ENCODE data around the gene RBFOX1.

RBFOX1 gene

DNA sequence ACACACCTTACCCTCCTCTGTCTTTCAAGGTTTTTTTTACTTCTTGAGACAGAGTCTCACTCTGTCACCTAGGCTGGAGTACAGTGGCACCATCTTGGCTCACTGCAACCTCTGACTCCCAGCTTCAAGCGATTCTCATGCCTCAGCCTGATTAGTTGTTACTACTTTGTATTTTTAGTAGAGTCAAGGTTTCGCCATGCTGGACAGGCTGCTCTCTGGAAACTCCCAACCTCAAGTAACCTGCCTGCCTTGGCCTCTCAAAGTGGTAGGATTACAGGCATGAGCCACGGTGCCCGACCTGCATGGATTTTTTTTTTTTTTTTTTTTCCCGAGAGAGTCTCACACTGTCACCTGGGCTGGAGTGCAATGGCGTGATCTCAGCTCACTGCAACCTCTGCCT, 273.2 kb downstream of the RBFOX1 start:
- no peak for DNase-seq (ENCODE audit: low spot score)

DNA sequence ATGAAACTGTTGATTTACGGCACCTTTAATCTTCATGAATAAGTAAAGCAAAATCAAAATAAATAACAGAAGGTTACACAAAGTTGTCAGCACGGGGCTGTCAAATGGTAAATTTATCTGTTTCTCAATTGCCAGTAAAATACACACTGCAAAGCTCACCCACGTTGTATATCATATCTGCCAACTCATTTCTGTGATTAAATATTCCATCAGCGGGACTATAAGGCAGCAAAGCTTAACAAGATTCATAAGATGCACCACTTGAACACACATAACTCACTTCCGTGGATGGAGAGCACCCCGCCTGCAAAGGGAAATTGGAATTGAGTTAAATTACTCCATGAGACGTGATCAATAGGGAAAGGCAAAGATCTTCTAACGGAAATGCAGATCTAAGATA, 280.0 kb downstream of the RBFOX1 start:
- no peak for DNase-seq (ENCODE audit: low spot score)

DNA sequence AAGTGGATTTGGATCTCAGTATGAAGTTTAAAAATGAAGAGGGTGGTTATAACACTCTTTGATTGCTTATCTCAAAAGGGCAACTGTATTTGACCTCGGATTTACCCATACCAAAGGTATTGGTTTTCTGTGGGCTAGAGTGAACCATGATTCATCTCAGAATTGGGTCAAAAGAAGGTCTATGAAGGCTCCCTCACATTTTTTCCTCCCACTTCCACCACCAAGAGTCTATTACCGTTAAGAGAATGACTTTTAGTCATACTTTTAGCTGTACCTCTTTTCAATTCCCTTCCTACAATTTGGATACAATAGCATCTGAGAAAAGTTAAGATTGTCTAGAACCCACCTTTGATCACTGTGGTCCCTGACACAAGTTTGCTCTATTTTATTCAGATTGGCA, 280.9 kb downstream of the RBFOX1 start:
- no peak for DNase-seq (ENCODE audit: low spot score)

DNA sequence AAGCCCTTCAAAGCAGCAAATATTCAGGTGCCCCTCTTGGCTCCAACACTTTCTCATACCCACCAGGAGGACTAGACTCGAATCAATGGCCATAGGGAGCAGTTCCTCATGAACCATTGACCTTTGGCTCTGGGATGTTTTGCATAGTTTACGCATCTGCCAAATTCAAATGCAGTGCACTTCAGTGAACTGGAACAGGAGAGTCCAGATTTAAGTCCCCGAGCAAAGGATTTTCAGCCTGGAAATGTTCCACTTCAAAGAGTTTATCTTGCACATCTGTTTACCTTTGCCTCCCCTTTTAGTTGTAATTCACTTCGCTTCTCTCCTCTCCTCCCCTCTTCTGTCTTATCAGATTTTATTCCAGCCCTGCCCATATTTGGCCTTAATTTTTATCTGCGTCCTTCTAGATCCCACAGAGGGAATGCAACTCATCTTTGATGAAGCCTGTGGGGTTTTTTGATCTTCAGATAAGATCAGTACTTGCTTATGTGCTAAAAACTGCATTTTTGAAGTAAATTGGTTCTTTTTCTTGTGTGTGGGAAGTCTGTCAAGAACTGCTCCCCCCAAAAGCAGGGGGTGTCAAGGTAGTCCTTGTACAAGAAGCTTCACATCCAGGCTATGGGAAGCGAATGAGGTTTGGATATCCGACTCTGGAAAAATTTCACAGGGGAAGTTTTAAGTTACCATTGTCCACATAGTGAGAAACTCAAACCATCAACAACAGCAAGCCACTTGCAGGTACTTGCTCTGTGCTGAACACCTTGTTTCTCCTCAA, 281.6 kb downstream of the RBFOX1 start:
- no peak for DNase-seq (ENCODE audit: low spot score)

DNA sequence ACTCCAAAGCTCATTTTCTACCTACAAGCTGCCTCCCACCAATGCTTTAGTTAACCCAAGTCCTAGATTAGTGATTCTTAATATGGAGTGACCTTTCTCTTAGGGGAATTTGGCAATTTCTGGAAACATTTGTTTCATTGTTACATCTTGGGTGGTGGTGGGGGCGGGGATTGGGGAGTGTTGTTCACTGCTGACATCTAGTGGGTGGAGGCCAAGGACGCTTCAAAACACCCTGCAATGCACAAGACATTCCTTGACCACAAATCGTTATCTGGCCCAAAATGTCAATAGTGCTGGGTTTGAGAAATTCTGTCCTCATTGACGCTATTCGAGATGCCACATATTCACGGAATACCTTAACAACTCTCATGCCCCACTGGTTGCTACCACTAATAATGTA, 282.9 kb downstream of the RBFOX1 start:
- peak; percentile 9 for DNase-seq (ENCODE audit: low spot score)

DNA sequence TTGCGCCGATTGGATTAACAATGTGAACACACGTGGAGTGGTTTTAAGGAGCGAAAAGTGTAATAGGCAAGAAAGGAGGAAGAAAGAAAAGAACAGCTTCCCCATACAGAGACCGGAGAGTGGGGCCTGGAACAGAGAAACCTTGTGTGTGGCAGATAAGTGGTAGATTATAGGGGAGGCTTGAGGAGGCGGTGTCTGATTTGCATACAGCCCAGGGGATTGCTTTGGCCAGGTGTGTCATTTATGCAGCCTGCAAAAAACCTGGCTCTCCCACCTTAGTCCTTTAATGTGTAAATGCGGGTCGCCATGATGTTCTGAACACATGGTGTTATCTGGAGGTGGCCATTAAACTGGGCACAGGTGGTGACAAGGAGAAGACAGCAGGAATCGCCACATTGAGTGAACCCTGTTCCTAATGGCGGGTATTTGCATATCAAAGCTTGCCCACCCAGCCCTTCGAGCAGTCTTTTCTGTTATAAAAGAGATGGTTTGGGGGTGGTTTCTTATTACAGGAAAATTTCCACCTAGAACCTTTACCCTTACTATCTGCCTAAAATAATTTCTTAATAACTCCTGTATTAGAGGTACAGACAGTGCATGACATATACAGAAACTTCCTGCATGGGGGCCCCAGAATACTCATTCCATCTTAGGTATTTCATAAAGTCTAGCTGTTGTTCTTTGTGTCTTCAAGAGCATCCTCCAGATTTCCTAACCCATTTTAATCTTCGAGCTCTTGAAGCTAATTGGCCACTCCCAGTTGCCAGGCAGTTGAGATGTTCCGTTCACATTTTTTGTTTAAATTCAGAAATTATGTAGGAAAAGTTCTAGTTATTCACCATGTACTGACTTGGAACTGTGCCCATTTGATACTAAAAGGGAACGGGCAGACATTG, 292.5 kb downstream of the RBFOX1 start:
- DNase-seq (ENCODE audit: low spot score) = no peak

DNA sequence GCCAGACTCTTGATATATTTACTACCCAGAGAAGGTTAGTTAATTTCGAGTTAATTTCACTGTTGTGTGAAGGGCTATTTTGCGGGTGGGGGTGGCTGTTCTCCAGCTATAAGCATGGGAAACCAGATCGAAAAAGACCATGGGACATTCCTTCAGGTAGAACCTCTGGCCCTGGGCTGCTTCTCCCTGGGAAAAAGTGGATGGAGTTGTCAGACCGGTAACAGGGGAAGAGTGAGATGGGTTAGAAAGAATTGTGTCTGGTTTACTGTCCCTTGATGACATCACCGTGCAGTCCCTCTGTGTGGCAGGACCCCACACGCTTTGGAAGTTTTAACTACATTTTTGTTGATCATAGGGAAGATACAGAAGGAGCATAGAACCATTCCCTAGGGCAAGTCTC, 296.3 kb downstream of the RBFOX1 start:
- no peak for DNase-seq (ENCODE audit: low spot score)

DNA sequence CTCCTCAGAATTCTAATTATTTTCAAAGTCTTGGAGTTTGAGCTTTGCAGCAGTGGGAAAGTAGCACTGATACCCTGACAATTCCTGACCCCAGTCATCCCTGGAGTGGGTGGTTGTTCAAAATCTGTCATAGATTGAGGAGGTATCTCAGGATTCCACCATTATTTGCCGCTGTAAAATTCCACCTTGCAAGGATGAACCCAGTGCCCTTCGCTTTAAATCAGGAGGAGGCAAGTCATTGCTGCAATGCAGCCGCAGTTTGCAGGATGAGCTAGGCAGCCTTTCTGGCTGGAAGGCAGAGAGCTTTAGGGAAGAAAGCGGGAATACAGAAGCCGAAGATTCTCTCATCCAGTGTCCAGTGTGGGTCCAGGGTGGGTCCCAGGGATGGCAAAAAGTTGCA, 296.9 kb downstream of the RBFOX1 start:
- DNase-seq (ENCODE audit: low spot score) = no peak

DNA sequence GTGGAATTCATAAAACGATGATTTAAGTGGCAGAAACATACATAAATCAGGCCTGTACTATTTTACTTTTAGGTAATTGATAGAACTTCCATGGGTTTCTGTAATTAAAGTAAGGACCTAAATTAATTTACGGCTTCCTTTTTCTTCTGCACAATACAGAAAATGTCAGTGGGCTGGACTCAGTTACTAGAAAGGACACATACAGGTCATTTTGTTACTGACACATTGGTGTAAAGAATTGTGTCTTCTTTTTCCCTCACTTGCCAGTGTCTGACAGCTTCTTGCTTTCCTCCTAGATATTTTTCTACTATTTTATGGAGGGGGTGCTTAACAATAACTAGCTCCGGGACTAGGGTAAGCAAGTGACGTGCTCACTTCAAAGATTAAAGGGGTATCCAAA, 304.8 kb downstream of the RBFOX1 start:
- DNase-seq (ENCODE audit: low spot score) = no peak

DNA sequence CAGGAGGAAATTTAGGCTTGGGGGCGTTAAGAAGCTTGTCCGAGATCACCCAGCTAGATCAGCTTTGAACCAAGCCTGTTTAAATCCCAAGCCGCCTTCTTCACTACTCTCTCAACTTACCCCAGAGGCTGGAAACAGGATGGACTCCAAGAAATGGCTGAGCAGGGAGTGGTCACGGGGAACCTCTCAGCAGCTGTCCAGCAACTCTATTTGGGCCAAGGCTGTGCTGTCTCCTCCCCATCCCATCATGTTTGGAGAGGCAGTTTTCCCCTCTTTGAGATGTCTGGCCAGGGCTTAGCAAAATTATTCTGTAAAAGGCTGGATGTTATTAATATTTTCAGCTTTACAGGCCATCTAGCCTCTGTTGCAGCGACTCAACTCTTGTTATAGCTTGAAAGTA, 305.7 kb downstream of the RBFOX1 start:
- no peak for DNase-seq (ENCODE audit: low spot score)

DNA sequence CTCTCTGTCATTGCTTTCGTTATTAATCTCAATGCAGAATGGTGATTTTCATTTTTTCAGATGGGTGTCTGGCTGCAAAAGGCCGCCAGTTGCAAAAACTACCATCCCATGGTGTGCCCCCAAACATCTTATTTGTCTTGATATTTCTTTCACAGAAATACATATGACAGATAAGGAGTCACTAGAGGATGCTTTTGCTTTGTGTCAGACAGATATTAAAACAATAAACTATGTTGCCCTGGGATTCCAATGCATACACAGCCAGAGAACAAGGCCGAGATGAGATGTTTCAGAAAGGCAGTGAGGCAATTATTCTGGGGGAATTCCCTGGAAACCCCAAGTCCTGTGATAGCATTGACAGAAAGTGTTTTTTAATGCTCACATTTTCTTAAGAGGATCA, 307.7 kb downstream of the RBFOX1 start:
- DNase-seq (ENCODE audit: low spot score) = no peak

DNA sequence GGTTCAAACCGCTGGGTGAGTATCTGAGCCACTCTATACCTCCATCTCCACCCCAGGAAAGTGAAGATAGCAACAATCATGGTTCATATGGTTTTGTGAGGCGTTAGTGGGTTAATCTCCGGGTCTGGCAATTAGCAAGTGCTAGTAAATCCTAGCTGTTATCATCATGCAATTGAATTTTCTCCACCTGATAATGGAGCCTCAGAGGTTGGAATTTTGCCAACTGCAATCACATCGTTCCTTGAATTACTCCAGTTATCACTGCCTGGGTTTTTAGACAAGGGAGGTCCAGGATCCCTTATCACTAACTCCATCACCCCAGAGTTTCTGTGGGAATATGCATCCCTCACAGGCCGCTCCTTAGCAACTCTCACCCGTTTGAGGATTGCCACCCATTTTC, 311.5 kb downstream of the RBFOX1 start:
- no peak for DNase-seq (ENCODE audit: low spot score)

DNA sequence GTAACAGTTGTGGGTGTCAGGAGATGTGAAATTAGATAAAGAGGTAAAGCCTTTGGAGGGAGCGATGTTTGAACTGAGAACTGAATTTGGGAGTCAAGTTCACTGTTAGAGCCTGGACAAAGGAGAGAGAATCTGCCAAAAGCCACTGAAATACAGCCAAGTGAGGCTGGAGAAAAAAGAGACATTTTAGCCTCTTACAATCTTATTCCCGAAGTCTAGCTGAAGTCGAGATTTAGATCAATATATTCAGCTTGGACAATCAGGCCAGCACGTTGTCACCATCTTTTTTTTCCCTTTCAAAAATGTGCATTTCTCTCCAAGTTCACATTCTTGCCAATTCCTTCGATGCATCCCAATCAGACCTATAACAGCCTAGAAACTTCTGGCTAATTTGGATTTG, 312.2 kb downstream of the RBFOX1 start:
- DNase-seq (ENCODE audit: low spot score) = no peak

DNA sequence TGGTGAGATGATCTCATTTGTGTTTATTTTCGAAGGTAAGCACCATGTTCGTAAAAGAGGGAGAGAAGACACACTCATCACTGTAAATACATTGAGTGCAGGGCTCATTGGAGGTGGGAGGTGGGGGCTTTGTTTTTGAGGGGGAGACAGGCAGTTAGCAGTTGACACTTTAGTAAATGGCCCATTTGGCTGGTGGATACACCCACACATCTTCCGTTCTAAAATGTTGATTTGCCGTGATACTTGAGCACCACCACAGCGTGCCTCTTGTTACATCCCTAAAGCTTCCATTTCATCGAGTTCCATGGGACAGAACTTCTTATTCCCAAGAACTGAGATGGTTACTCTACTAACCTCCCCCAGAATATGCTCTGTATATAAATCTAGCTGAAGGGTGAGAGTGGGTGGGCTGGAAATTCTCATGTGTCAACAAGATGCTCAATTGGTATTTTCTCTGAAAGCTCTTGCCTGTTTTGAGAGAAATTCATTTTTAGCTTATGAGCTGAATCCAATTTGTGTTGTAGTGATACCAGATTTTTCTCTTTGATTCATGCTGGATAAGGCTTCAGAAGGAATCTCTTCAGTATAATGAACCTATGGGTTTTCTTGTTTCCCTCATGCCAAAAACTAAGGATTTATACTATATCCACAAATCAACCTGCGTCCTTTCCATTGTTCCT, 314.3 kb downstream of the RBFOX1 start:
- no peak for DNase-seq (ENCODE audit: low spot score)

DNA sequence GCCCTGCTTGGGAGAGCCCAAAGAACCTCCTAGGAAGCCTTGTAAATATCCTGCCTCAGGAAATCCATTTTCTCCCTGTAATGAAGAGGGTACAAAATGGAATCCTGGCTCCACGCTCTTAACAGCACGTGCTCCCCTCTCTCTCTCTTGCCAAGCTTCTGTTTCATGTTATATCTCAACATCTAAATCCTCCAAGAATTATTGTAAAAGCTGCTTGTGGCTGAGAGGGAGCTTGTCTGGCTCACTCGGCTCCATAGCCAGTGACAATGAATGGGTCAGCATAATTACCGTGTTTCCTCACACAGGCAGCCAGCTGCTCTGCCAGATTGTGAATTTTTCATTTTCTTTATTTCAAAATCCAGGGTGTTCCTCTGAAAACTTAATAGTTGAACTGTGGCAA, 317.8 kb downstream of the RBFOX1 start:
- DNase-seq (ENCODE audit: low spot score) = no peak

DNA sequence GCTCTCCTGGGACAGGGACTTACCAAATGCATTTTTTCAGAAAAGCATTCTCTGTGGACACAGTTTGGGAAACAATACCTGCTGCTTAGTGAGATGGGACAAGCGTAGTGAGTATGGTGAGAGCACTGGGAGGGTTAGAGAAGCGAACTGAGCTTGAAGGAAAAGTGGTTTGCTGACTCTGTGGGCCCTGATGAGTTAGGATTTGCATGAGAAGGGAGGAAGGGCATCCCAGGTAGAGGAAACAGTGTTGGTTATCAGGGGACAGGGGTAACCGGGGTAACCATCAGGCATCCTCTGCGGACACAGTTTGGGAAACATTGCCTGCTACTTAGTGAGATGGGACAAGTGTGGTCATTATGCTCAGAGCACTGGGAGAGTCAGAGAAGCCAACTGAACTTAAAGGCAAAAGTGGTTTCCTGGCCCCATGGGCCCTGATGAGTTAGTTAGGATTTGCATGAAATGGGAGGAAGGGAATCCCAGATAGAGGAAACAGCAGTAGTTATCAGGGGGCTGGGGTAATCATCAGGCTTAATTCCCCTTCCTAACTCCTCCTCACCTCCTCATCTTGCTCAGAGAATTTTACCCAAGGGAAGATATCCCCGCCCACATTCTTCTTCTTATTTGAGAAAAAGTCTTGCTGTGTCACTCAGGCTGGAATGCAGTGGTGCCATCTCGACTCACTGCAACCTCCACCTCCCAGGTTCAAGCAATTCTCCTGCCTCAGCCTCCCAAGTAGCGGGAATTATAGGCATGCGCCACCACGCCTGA, 319.3 kb downstream of the RBFOX1 start:
- DNase-seq (ENCODE audit: low spot score) = no peak

DNA sequence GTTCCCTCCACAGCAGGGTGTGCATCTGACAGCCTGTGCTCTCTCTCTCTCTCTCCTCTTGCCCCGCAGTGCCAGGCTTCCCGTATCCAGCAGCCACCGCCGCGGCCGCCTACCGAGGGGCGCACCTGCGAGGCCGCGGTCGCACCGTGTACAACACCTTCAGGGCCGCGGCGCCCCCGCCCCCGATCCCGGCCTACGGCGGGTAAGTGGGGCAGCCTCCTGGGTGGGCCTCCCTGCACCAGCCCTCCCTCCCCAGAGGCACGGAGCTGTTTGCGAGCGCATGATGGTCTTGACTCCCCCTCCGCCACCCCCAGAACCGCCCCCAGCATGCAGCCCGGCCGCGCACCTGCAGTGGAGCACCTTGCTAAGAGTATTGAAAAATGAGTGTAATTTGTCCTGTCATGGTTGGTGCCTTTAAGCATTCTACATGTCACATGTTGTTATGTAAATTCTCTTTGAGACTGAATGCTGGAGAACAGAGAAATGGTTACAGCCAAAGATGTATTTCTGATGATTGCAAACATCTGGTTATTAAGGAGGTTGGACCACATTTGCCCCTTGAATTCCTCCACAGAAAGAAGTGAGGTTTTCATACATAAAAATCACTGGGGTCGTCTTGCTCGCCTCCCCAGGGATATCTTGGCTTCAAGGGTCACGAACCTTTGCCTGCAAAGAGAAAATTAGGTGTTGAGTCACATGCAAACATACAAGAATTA, 321.3 kb downstream of the RBFOX1 start:
- DNase-seq (ENCODE audit: low spot score) = no peak

DNA sequence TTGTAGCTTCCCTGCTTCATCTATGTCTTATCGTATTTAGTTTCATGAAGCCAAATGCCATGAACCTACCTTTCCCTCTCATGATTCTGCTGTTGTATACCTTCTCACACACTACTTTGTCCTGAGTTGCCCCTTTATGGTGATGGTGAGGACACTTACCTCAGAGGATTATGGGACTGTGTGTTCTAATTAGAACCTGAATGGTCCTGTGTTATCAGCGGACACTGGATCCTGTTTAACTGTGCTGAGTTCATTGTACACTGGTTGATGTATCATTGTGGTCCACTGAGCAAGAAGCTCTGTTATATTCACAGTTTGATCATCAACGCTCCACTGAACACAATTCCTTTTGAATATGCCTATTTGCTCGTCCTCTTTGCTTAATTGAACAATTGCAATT, 343.0 kb downstream of the RBFOX1 start:
- DNase-seq (ENCODE audit: low spot score) = no peak

DNA sequence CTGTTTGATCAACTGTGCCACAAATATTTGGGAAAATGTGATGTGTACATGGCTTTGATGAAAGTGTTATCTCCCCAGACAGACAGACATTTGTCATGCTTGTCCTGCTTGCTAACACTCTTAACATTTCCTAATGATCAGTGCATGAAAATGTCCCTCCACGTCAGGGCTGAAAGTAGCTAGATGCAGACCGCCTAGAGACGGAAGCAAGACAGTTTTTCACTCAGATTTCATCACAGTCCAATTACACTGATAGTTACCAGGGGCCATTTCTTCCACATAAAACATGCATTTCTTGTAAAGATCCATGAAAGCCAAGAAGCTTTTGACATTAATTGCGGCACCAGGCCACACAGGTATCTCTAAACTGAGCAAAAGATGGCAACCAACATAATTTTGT, 347.7 kb downstream of the RBFOX1 start:
- DNase-seq (ENCODE audit: low spot score) = no peak

DNA sequence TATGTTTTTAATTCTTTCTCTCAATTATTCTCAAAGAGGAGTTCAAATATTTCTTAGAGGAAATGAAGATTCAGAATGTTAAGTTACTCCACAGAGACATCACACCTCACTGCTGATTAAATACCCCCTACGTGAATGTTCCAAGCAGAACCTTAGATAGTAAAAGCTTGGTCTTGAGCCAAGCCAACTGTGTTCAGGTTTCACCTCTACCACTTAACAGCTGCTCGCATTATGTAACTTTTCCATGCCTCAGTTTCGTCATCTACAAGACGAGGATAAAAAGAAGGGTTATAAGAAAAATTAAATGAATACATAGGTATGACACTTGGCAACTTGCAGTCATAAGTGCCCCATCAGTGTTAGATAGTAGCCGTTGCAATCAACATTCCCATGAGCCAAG, 356.2 kb downstream of the RBFOX1 start:
- no peak for DNase-seq (ENCODE audit: low spot score)

DNA sequence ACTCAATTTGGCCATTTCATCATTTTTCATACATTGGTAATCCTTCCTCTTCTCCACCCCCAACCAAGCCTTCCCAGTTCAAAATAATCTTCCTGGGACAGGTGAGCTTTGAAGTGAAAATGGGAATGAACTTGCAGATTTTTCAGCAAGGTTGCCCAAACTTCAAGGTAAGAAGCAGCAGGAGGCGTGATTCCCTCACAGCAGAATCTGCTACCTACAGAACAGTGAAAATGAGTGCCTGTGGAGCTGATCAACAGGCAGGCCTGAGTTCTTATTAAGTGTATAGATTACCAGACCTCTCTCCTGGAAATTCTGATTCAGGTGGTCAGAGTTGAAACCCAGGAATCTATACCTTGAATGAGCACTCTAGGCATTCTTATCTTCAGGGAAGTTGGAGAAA, 356.6 kb downstream of the RBFOX1 start:
- no peak for DNase-seq (ENCODE audit: low spot score)
